ENCODE measurements around the gene RALY.

DNA sequence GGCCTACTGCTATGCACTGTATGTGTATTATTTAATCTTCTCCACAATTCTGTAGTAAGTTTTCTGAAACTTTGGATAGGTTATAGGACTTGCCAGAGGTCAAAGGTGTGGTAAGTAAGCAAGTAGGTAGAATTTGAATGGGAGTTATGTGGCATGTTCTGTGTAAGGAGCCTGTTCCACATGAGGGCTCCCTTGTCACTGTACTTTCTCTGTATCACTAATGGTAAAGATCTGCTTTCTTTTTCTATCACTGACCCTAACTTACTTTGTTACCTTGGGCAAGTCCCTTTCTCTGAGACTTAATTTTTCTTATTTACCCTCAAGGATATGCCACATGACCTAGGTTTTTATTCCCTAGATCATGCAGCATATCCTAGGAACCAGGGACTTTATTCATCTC lies 68.0 kb downstream of the RALY start:
- TF ChIP-seq, protein P1, sequence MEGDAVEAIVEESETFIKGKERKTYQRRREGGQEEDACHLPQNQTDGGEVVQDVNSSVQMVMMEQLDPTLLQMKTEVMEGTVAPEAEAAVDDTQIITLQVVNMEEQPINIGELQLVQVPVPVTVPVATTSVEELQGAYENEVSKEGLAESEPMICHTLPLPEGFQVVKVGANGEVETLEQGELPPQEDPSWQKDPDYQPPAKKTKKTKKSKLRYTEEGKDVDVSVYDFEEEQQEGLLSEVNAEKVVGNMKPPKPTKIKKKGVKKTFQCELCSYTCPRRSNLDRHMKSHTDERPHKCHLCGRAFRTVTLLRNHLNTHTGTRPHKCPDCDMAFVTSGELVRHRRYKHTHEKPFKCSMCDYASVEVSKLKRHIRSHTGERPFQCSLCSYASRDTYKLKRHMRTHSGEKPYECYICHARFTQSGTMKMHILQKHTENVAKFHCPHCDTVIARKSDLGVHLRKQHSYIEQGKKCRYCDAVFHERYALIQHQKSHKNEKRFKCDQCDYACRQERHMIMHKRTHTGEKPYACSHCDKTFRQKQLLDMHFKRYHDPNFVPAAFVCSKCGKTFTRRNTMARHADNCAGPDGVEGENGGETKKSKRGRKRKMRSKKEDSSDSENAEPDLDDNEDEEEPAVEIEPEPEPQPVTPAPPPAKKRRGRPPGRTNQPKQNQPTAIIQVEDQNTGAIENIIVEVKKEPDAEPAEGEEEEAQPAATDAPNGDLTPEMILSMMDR (IDR thresholded peaks at IDR 0.05): no peak
- TF ChIP-seq EP300 (IDR thresholded peaks at IDR 0.05; ENCODE audit: low read depth) (no peak), POLR2A (IDR thresholded peaks at IDR 0.05) (no peak)
